HEK293 (cell line): Measurements from ENCODE around the gene NPHP1.

Source experiments
- CTCF ChIA-PET: fragments of 350-600 bp; formaldehyde crosslinking; extraction: SDS; loops from one replicate; lab custom pipeline; 2021; ENCODE audit warnings: antibody characterized with exemption; lab: Yijun Ruan, JAX
- POLR2A ChIA-PET: fragments of 300-600 bp; formaldehyde crosslinking; extraction: SDS; loops from one replicate; lab custom pipeline; 2020; ENCODE audit warnings: antibody characterized with exemption, inconsistent platforms; lab: Yijun Ruan, JAX
- H3K27ac ChIP-seq: fragments of 200-500 bp; sonication (Bioruptor generic); 2 replicates; pipeline ENCODE4 v1.5.1; 2014; ENCODE audit warnings: low read depth, low read length, control low read depth, inconsistent platforms; ENCODE audit errors: extremely low read depth
- H3K36me3 ChIP-seq, 2 experiments: fragments of 200-500 bp in 1 of 2; sonication (Bioruptor generic) in 1 of 2; 1 replicate in 1 of 2; 2 replicates in 1 of 2; pipeline ENCODE4 v1.5.1; 2014 to 2017; ENCODE audit warnings: inconsistent platforms in 2 of 2, low read length in 2 of 2; ENCODE audit not compliant: control insufficient read depth in 2 of 2, insufficient read depth in 1 of 2
- H3K4me1 ChIP-seq: fragments of 200-500 bp; sonication (Bioruptor generic); 2 replicates; pipeline ENCODE4 v1.5.1; 2014; ENCODE audit warnings: mild to moderate bottlenecking, low read length, inconsistent platforms; ENCODE audit not compliant: control insufficient read depth, insufficient read depth
- H3K4me3 ChIP-seq: 2 replicates; pipeline ENCODE4 v1.5.1; 2011; ENCODE audit warnings: low read depth, mild to moderate bottlenecking, control low read depth, low read length, moderate library complexity
- H3K9me3 ChIP-seq: fragments of 200-500 bp; sonication (Bioruptor generic); 2 replicates; pipeline ENCODE4 v1.5.1; 2014; ENCODE audit warnings: low read depth, low read length, inconsistent platforms; ENCODE audit not compliant: control insufficient read depth, insufficient read depth
- HOXA7 ChIP-seq: sonication (generic); formaldehyde crosslinking; IDR thresholded peaks from 2 replicates; pipeline ENCODE4 v1.8.1; 2022; ENCODE audit warnings: missing genetic modification reagents, borderline replicate concordance
- KLF10 ChIP-seq: fragments of 450-650 bp; IDR thresholded peaks from 2 replicates; pipeline ENCODE4 v1.5.1; 2018; ENCODE audit warnings: missing biosample characterization, mild to moderate bottlenecking, missing genetic modification characterization
- KLF17 ChIP-seq: fragments of 450-650 bp; formaldehyde crosslinking; IDR thresholded peaks from 2 replicates; pipeline ENCODE4 v1.5.1; 2016; ENCODE audit warnings: missing biosample characterization, missing genetic modification characterization
- RBAK ChIP-seq: fragments of 450-650 bp; formaldehyde crosslinking; IDR thresholded peaks from 2 replicates; pipeline ENCODE4 v1.5.1; 2016; ENCODE audit warnings: missing biosample characterization, missing genetic modification characterization
- SALL2 ChIP-seq: fragments of 450-650 bp; formaldehyde crosslinking; IDR thresholded peaks from 2 replicates; pipeline ENCODE4 v1.5.0; 2017; ENCODE audit warnings: missing biosample characterization, mild to moderate bottlenecking, missing genetic modification characterization, borderline replicate concordance
- YY1 ChIP-seq: fragments of 450-650 bp; formaldehyde crosslinking; IDR thresholded peaks from 2 replicates; pipeline ENCODE4 v1.5.1; 2018; ENCODE audit warnings: missing biosample characterization, missing genetic modification characterization
- ZBTB20 ChIP-seq: fragments of 450-650 bp; formaldehyde crosslinking; IDR thresholded peaks from 2 replicates; pipeline ENCODE4 v1.5.1; 2016; ENCODE audit warnings: missing biosample characterization, missing genetic modification characterization
- ZBTB8A ChIP-seq: fragments of 450-650 bp; formaldehyde crosslinking; IDR thresholded peaks from 2 replicates; pipeline ENCODE4 v1.5.1; 2016; ENCODE audit warnings: missing biosample characterization, missing genetic modification characterization
- ZFP41 ChIP-seq: fragments of 450-650 bp; formaldehyde crosslinking; IDR thresholded peaks from 2 replicates; pipeline ENCODE4 v1.5.1; 2016; ENCODE audit warnings: missing biosample characterization, missing genetic modification characterization, borderline replicate concordance
- ZNF10 ChIP-seq: fragments of 450-650 bp; formaldehyde crosslinking; IDR thresholded peaks from 2 replicates; pipeline ENCODE4 v1.5.1; 2017; ENCODE audit warnings: missing biosample characterization, missing genetic modification characterization
- ZNF148 ChIP-seq: fragments of 450-650 bp; formaldehyde crosslinking; IDR thresholded peaks from 2 replicates; pipeline ENCODE4 v1.5.0; 2017; ENCODE audit warnings: missing biosample characterization, missing genetic modification characterization, borderline replicate concordance
- ZNF174 ChIP-seq: fragments of 450-650 bp; formaldehyde crosslinking; IDR thresholded peaks from 2 replicates; pipeline ENCODE4 v1.5.0; 2017; ENCODE audit warnings: missing biosample characterization, mild to moderate bottlenecking, missing genetic modification characterization
- ZNF221 ChIP-seq: fragments of 450-650 bp; formaldehyde crosslinking; IDR thresholded peaks from 2 replicates; pipeline ENCODE4 v1.5.1; 2017; ENCODE audit warnings: missing biosample characterization, missing genetic modification characterization, borderline replicate concordance
- ZNF350 ChIP-seq: fragments of 450-650 bp; formaldehyde crosslinking; IDR thresholded peaks from 2 replicates; pipeline ENCODE4 v1.5.0; 2017; ENCODE audit warnings: missing biosample characterization, mild to moderate bottlenecking, missing genetic modification characterization
- ZNF366 ChIP-seq: fragments of 450-650 bp; formaldehyde crosslinking; conservative IDR thresholded peaks from 2 replicates; pipeline ENCODE4 v1.5.1; 2016; ENCODE audit warnings: missing biosample characterization, missing genetic modification characterization
- ZNF37A ChIP-seq: fragments of 450-650 bp; IDR thresholded peaks from 2 replicates; pipeline ENCODE4 v1.5.1; 2018; ENCODE audit warnings: missing biosample characterization, missing genetic modification characterization
- ZNF416 ChIP-seq: fragments of 450-650 bp; formaldehyde crosslinking; IDR thresholded peaks from 2 replicates; pipeline ENCODE4 v1.5.1; 2016; ENCODE audit warnings: missing biosample characterization, missing genetic modification characterization
- ZNF571 ChIP-seq: fragments of 450-650 bp; formaldehyde crosslinking; IDR thresholded peaks from 2 replicates; pipeline ENCODE4 v1.5.0; 2017; ENCODE audit warnings: missing biosample characterization, missing genetic modification characterization
- ZNF660 ChIP-seq: fragments of 450-650 bp; IDR thresholded peaks from 2 replicates; pipeline ENCODE4 v1.5.1; 2018; ENCODE audit warnings: missing biosample characterization, mild to moderate bottlenecking, missing genetic modification characterization
- ZNF704 ChIP-seq: fragments of 450-650 bp; formaldehyde crosslinking; IDR thresholded peaks from 2 replicates; pipeline ENCODE4 v1.5.1; 2016; ENCODE audit warnings: missing biosample characterization, missing genetic modification characterization
- ZNF76 ChIP-seq: fragments of 450-650 bp; formaldehyde crosslinking; IDR thresholded peaks from 2 replicates; pipeline ENCODE4; 2016; ENCODE audit warnings: low read depth, missing biosample characterization, missing genetic modification characterization, borderline replicate concordance
- ZSCAN23 ChIP-seq: fragments of 450-650 bp; formaldehyde crosslinking; IDR thresholded peaks from 2 replicates; pipeline ENCODE4 v1.5.1; 2016; ENCODE audit warnings: missing biosample characterization, missing genetic modification characterization
- ZSCAN30 ChIP-seq: fragments of 450-650 bp; IDR thresholded peaks from 2 replicates; pipeline ENCODE4 v1.5.1; 2018; ENCODE audit warnings: missing biosample characterization, mild to moderate bottlenecking, missing genetic modification characterization, moderate library complexity

Gene NPHP1

GRCh38 chr2:110099038-110099425, 105.8 kb downstream of the NPHP1 start (continued):
- TF ChIP-seq RBAK (tag by site-specific recombination) = no peak
- TF ChIP-seq KLF17 (tag by site-specific recombination) = no peak
- TF ChIP-seq ZNF37A (tag by site-specific recombination) = no peak

- ChIA-PET CTCF (no interaction called here), POLR2A (no interaction called here)
- Histone ChIP-seq H3K36me3 (no peaks in the 10 kb centered on the region), H3K4me3 (no peak overlapping the region), H3K4me1 (peaks cover 9% of the 10 kb centered on the region; the same call in 1 of the 2 replicates), H3K9me3 (no peaks in the 10 kb centered on the region), H3K27ac (no peak overlapping the region)
- TF ChIP-seq ZNF366 (tag by site-specific recombination) (no peak), HOXA7 (CRISPR knock-in tag) (no peak), ZNF350 (tag by site-specific recombination) (no peak), ZBTB20 (tag by site-specific recombination) (no peak), ZNF704 (tag by site-specific recombination) (no peak), ZNF148 (tag by site-specific recombination) (no peak), YY1 (tag by site-specific recombination) (no peak), ZNF10 (tag by site-specific recombination) (no peak), ZNF76 (tag by site-specific recombination) (no peak), ZSCAN23 (tag by site-specific recombination) (no peak), ZNF416 (tag by site-specific recombination) (no peak), KLF10 (tag by site-specific recombination) (no peak), ZNF660 (tag by site-specific recombination) (no peak), ZSCAN30 (no peak), ZFP41 (tag by site-specific recombination) (no peak), ZNF174 (tag by site-specific recombination) (no peak), ZNF571 (tag by site-specific recombination) (no peak), ZNF221 (no peak), SALL2 (tag by site-specific recombination) (no peak), ZBTB8A (tag by site-specific recombination) (no peak)
Measured at GRCh38 chr2:110097506-110098220, 107.2 kb downstream of the NPHP1 start.
